IMR-90 (cell line): ENCODE results near the gene CYP26A1. TPM values are rescaled to one million over a fixed set of nuclear protein-coding genes. Genes with fewer than 3 reads are reported as not detected.

Experiments
- ATAC-seq: fragments of 200-7000 bp; cut with Tn5 transposase; 2 replicates; pipeline ENCODE4 v1.9.1; 2020; ENCODE audit warnings: low read depth, mild to moderate bottlenecking, moderate library complexity
- BruUV-seq: library from RNA; stranded (reverse); fragments of 400-500 nt; replicated peaks from 2 replicates; lab custom pipeline; 2021; lab: Mats Ljungman, UMichigan
- CTCF ChIA-PET: fragments of 300-600 bp; formaldehyde crosslinking; extraction: SDS; loops from one replicate; lab custom pipeline; 2021; ENCODE audit warnings: antibody characterized with exemption; lab: Yijun Ruan, JAX
- POLR2A ChIA-PET: fragments of 300-600 bp; sonication (Branson Sonifier 250); formaldehyde crosslinking; loops from one replicate; lab custom pipeline; 2022; ENCODE audit warnings: antibody characterized with exemption; ENCODE audit not compliant: unreplicated experiment; lab: Charles Lee
- DNase-seq: peaks from one replicate; pipeline ENCODE4 v3.0.0; 2013
- H2AFZ ChIP-seq: replicated peaks from 2 replicates; pipeline ENCODE3; 2013; ENCODE audit warnings: low read length, mild to moderate bottlenecking; ENCODE audit not compliant: poor library complexity
- H2AK5ac ChIP-seq: 2 replicates; pipeline ENCODE4 v1.6.1; 2013; ENCODE audit warnings: low read depth, low read length, inconsistent platforms
- H2AK9ac ChIP-seq: replicated peaks from 2 replicates; pipeline ENCODE3; 2013; ENCODE audit warnings: mild to moderate bottlenecking, low read depth, low read length, moderate library complexity; ENCODE audit not compliant: poor library complexity
- H2BK120ac ChIP-seq: 2 replicates; pipeline ENCODE4 v1.6.1; 2013; ENCODE audit warnings: low read depth, low read length, inconsistent platforms
- H2BK15ac ChIP-seq: 3 replicates; pipeline ENCODE4 v1.6.1; 2013; ENCODE audit warnings: low read depth, low read length, inconsistent platforms
- H2BK20ac ChIP-seq: 2 replicates; pipeline ENCODE4 v1.6.1; 2013; ENCODE audit warnings: low read depth, mild to moderate bottlenecking, inconsistent platforms, low read length, moderate library complexity
- H2BK5ac ChIP-seq: 2 replicates; pipeline ENCODE4 v1.6.1; 2013; ENCODE audit warnings: mild to moderate bottlenecking, low read depth, low read length, inconsistent platforms; ENCODE audit not compliant: poor library complexity, severe bottlenecking
- H3K14ac ChIP-seq: replicated peaks from 2 replicates; pipeline ENCODE4 v1.6.1; 2013; ENCODE audit warnings: low read depth, low read length, inconsistent platforms
- H3K18ac ChIP-seq: 2 replicates; pipeline ENCODE4 v1.6.1; 2013; ENCODE audit warnings: low read depth, low read length, control low read depth
- H3K23ac ChIP-seq: 2 replicates; pipeline ENCODE4 v1.6.1; 2013; ENCODE audit warnings: low read depth, low read length, inconsistent platforms
- H3K27ac ChIP-seq: 2 replicates; pipeline ENCODE4 v1.5.1; 2013; ENCODE audit warnings: mild to moderate bottlenecking, control low read depth, low read length; ENCODE audit not compliant: insufficient read depth
- H3K27me3 ChIP-seq: 2 replicates; pipeline ENCODE4 v1.6.1; 2013; ENCODE audit warnings: low read length; ENCODE audit not compliant: control insufficient read depth, insufficient read depth
- H3K36me3 ChIP-seq: 2 replicates; pipeline ENCODE4 v1.6.1; 2013; ENCODE audit warnings: low read length, mixed read lengths; ENCODE audit not compliant: control insufficient read depth, insufficient read depth
- H3K4ac ChIP-seq: 2 replicates; pipeline ENCODE4 v1.6.1; 2013; ENCODE audit warnings: low read depth, low read length, inconsistent platforms
- H3K4me1 ChIP-seq: 2 replicates; pipeline ENCODE4 v1.6.1; 2013; ENCODE audit warnings: low read length, mixed read lengths; ENCODE audit not compliant: control insufficient read depth, insufficient read depth
- H3K4me2 ChIP-seq: 2 replicates; pipeline ENCODE4 v1.6.1; 2013; ENCODE audit warnings: low read depth, mild to moderate bottlenecking, control low read depth, low read length, moderate library complexity
- H3K4me3 ChIP-seq: 2 replicates; pipeline ENCODE4 v1.5.1; 2013; ENCODE audit warnings: low read depth, mild to moderate bottlenecking, control low read depth, low read length, moderate library complexity; ENCODE audit not compliant: insufficient read depth
- H3K56ac ChIP-seq: 2 replicates; pipeline ENCODE4 v1.6.1; 2013; ENCODE audit warnings: low read length, inconsistent platforms; ENCODE audit not compliant: insufficient read depth; ENCODE audit errors: extremely low read depth
- H3K79me1 ChIP-seq, 2 experiments: 2 replicates each; pipeline ENCODE4 v1.6.1; 2013; ENCODE audit warnings: low read length in 2 of 2, inconsistent platforms in 1 of 2, low read depth in 1 of 2
- H3K9ac ChIP-seq: 2 replicates; pipeline ENCODE4 v1.6.1; 2013; ENCODE audit warnings: low read depth, low read length, control low read depth
- H3K9me1 ChIP-seq: 2 replicates; pipeline ENCODE4 v1.6.1; 2013; ENCODE audit warnings: low read length, inconsistent platforms; ENCODE audit not compliant: insufficient read depth
- H3K9me3 ChIP-seq: 2 replicates; pipeline ENCODE4 v1.6.1; 2013; ENCODE audit warnings: low read length; ENCODE audit not compliant: control insufficient read depth, insufficient read depth
- H4K20me1 ChIP-seq: 2 replicates; pipeline ENCODE4 v1.6.1; 2013; ENCODE audit warnings: low read length, inconsistent platforms; ENCODE audit not compliant: insufficient read depth
- H4K5ac ChIP-seq: 2 replicates; pipeline ENCODE4 v1.6.1; 2013; ENCODE audit warnings: mild to moderate bottlenecking, low read depth, low read length, control low read depth
- H4K8ac ChIP-seq, 2 experiments: 2 replicates each; pipeline ENCODE4 v1.6.1; 2013; ENCODE audit warnings: low read depth in 2 of 2, low read length in 2 of 2, control low read depth in 1 of 2, inconsistent platforms in 1 of 2
- H4K91ac ChIP-seq: 2 replicates; pipeline ENCODE4 v1.6.1; 2013; ENCODE audit warnings: low read depth, low read length, inconsistent platforms; ENCODE audit not compliant: insufficient read depth
- CEBPB ChIP-seq: IDR thresholded peaks from 2 replicates; pipeline ENCODE4 v1.6.1; 2012; ENCODE audit warnings: low read depth, low read length, improper control_type of control experiment
- CHD1 ChIP-seq: IDR thresholded peaks from 2 replicates; pipeline ENCODE4 v1.6.1; 2012; ENCODE audit warnings: low read depth, low read length, improper control_type of control experiment
- NFE2L2 ChIP-seq: fragments of 150-350 bp; IDR thresholded peaks from 2 replicates; pipeline ENCODE4 v1.6.1; 2016; ENCODE audit warnings: low read depth, mild to moderate bottlenecking, low read length
- RFX5 ChIP-seq: IDR thresholded peaks from 2 replicates; pipeline ENCODE4 v1.8.0; 2012; ENCODE audit warnings: low read depth, mild to moderate bottlenecking, low read length, moderate library complexity
- WGBS, 2 experiments: methylation state at CpG; one replicate each; pipeline versions ENCODE4 v1.1.5 to v1.1.7; 2013; ENCODE audit warnings: missing lambda C conversion rate in 2 of 2; ENCODE audit not compliant: insufficient read length in 1 of 2; ENCODE audit errors: extremely low coverage in 2 of 2; 5-methylcytosine and 5-hydroxymethylcytosine counted together
- dilution Hi-C: fragments of 300-500 bp; cut with HindIII; formaldehyde crosslinking; loops from one replicate; pipeline ENCODE4 v1.14.3; 2018; ENCODE audit warnings: low sequenced_read_pairs; ENCODE audit not compliant: unreplicated experiment
- in situ Hi-C: fragments of 300-500 bp; cut with MboI; formaldehyde crosslinking; loops from 3 replicates; pipeline ENCODE4 v1.14.3; 2019; ENCODE audit warnings: low sequenced_read_pairs, inconsistent platforms, mixed read lengths
- intact Hi-C: fragments of 100-400 bp; cut with micrococcal nuclease; formaldehyde crosslinking; loops from 2 replicates; pipeline ENCODE4 v1.10.0; 2022
- polyA plus RNA-seq, 3 experiments: library from polyadenylated mRNA; depleted of rRNA; stranded (reverse); fragments of >200 nt; gene quantifications; 2 replicates each; pipeline ENCODE4 v1.2.3, GENCODE V29; 2012; ENCODE audit warnings: low replicate concordance in 1 of 3
- total RNA-seq: library from RNA; depleted of rRNA; stranded (reverse); fragments of >200 nt; gene quantifications from 2 replicates; pipeline ENCODE4 v1.2.3, GENCODE V29; 2012

CYP26A1 gene
- total and polyA plus RNA-seq, 2 of the 4 experiments (the other 2 are of a cell fraction) = 0.15 TPM; not detected in 1

GRCh38 chr10:93074597-93075368 is 1.1 kb downstream of the CYP26A1 start:
- peaks cover 14% of the 10 kb centered on the region; the same call in 1 of the 2 replicates for H4K20me1 ChIP-seq
- H2AK5ac ChIP-seq = no peak overlapping the region
- no peaks in the 10 kb centered on the region for H3K9me3 ChIP-seq
- peaks cover 6% of the 10 kb centered on the region; the same call in 1 of the 2 replicates for H3K4me1 ChIP-seq
- DNase-seq (no peak), ATAC-seq (no peak)
- H3K9me1 ChIP-seq = no peaks in the 10 kb centered on the region
- peak overlapping the region; percentile 33; the same call in 1 of the 2 replicates for H3K4me2 ChIP-seq
- H3K4ac ChIP-seq = no peak overlapping the region
- H3K36me3 ChIP-seq = no peaks in the 10 kb centered on the region
- peak overlapping the region; percentile 67 for H2AFZ ChIP-seq
- H3K79me1 ChIP-seq = no peaks in the 10 kb centered on the region
- POLR2A ChIA-PET = no interaction called here
- CTCF ChIA-PET = no interaction called here
- dilution Hi-C loops = no loop called here
- H4K91ac ChIP-seq = no peak overlapping the region
- no peak overlapping the region for H2BK15ac ChIP-seq
- no peak overlapping the region for H4K5ac ChIP-seq
- H3K56ac ChIP-seq = no peak overlapping the region
- H3K18ac ChIP-seq = no peak overlapping the region
- WGBS, 2 experiments = 4% methylated on average over 37 of the region's 67 CpGs; no CpG with 5 or more reads in 1 of the 2 experiments
- H2AK9ac ChIP-seq = no peak overlapping the region
- no peak overlapping the region for H3K9ac ChIP-seq
- no peak overlapping the region for H3K14ac ChIP-seq
- H4K8ac ChIP-seq = no peak overlapping the region
- intact Hi-C loops = loop anchor here (5.0 kb wide), 1 partner anchor 67 kb away; no protein-coding TSS in a partner anchor
- in situ Hi-C loops = no loop called here
- no peak overlapping the region; the same call in 1 of the 2 replicates for H3K23ac ChIP-seq
- TF ChIP-seq CEBPB = no peak
- TF ChIP-seq NFE2L2 = no peak
- TF ChIP-seq CHD1 = no peak
- no peak for TF ChIP-seq RFX5
- H2BK5ac ChIP-seq = no peak overlapping the region
- no peak overlapping the region for H2BK20ac ChIP-seq
- H3K4me3 ChIP-seq = no peak overlapping the region
- no peak overlapping the region for H3K27ac ChIP-seq
- H2BK120ac ChIP-seq = no peak overlapping the region
- H3K27me3 ChIP-seq = peaks cover 76% of the 10 kb centered on the region
- BruUV-seq = no TSS peak
